ENCODE data around the gene AIG1.

DNA sequence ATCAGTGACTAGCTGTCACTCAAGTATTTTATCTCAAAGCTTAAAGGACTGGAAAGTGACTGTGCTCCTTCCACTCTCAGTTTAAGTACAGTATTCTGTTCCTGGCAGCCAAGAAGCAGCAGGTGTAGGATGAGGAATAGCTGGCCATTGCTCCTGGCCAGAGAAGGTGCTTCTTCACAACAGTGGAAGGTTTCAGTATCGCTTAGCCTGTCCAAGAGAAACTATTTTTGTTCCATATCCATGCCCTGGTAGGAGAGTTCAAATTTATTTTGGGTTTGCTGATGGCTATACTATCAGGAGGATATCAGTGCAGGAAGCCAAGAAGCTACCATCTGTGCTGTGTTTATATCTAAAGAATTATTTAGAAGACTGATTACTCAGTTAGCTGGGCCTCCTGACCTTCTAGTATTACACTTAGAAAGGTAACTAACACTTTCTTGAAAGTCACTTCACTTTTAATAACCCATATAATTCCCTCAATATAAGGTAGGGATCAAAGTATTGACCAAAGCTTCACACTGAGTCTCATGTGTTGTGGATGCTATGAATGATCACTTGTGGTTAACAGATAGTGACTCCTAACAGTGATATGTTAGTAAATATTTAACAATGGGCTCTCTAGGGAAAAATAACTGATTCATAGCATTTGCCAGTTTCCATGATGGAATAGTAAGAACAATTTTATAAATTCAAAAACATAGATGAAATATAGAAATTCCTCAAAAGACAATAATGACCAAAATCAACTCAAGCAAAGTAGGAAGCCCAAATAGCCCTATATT, 99.9 kb downstream of the AIG1 start:
- TF ChIP-seq CTCF (IDR thresholded peaks at IDR 0.05; ENCODE audit: poor library complexity): no peak
- no peak for TF ChIP-seq EZH2 (IDR thresholded peaks at IDR 0.05; ENCODE audit: borderline replicate concordance)

Measured in hepatocyte (in vitro differentiated cells).